ENCODE data around the gene APLP2.
"Not testable (repeated sequence)": the region's sequence is repeated elsewhere in the genome, so short reads cannot be mapped to it uniquely, and the experiment has no call there.

Gene APLP2

DNA sequence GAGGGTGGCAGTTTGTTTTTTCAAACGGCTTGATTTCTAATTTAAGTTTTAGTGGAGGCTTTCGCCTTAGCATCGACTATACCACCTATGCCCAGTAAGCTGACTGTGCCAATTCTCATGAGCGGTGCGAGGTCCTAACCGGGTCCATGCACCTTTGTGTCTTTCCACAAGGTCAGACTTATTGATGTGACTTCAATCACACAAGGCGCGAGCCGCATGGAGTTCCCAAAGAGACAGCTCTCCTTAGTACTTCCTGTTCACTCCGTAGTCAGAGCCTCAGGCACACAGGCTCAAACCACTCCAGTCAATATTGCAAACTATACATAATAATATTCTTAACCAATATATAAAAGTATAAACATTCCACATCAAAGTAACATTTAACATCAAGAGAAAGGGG lies 108.1 kb downstream of the APLP2 start:
- DNase-seq: no peak

- no peak for DNase-seq
These were observed 109.0 kb downstream of the APLP2 start for GRCh38 chr11:130178441-130179339.

- no peak for DNase-seq
These were observed 110.0 kb downstream of the APLP2 start for GRCh38 chr11:130179396-130180306.

DNA sequence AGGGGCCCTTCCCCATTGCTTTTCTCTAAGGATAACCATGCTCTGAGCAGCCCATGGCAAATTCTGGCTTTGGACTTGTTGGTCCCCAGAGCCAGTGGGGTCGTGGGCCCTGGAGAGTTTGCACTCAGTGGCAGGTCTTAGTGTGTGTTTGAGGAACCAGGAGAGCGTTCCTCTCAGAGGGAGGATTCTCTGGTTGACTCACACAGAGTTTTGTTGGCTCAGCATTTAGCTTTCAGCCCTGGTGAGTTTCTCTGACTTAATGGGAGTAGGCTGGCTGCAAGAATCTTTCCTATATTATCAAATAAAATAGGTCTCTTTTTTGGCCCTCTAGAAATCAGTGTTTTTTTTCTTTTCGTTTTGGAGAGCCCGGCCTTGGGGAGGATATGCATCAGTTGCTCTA lies 110.8 kb downstream of the APLP2 start:
- DNase-seq: no peak

DNA sequence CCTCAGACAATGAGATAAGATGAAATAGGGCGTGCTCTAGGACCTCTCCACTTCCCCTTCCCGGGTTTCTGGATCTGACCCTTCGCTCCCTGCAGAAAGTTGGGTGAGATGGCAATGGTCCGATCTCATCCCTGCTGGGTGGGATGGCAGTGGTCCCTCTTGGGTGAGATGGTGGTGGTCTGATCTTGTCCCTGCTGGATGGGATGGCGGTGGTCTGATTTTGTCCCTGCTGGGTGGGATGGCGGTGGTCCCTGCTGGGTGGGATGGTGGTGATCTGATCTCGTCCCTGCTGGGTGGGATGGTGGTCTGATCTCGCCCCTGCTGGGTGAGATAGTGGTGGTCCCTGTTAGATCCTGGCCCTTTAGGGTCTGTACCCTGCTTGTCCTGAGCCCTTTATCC lies 111.2 kb downstream of the APLP2 start:
- no peak for DNase-seq

DNA sequence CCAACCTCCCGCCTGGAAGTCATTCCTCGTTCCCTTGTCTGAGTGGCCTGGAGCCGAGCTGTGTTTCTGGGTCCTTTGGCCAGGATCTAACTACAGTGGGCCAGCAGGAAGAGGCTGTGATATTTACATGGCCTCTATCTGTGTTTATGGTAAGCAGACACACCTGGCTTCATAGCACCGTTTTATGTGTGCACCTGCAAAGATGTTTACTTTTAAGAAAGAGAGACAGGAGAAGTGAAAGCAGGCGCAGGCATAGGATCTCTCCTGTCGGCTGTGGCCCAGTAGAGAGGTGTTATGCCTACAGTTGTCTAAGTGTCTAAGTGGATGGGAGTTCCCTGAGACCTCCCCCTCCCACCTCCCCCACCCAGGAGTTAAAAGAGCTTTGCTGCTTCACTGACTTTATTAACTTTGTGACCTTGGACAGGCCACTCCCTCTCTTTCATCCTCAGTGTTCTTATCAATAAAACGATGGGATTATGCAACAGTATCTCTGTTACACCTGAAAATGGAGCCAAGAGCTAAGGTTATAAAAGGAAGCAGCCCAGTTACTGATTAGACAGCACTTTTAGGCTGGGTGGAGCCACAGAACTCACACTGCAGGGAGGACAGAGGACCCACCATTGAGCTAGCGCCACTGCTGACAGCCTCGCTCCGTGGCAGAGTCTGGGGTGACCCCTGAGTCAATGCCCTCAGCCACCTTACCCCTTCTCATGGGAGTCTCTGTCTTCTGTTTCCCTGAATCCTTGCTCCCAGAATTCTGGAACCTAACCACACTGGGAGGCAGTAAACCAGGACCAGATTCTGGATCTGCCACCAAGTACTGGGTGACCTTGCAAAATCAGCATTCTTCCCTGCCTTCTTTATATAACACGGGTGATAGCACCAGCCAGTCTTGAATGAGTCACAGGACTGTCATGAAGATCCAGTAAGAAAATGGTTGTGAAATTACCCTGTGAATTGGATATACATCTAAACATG lies 111.9 kb downstream of the APLP2 start:
- DNase-seq: no peak

GRCh38 chr11:130183878-130184610 lies 114.3 kb downstream of the APLP2 start:
- DNase-seq: no peak

- no peak for DNase-seq
These were observed 117.4 kb downstream of the APLP2 start for GRCh38 chr11:130187096-130187495.

- DNase-seq: no peak
These were observed 118.4 kb downstream of the APLP2 start for GRCh38 chr11:130188047-130188446.

- no peak for DNase-seq
These were observed 119.1 kb downstream of the APLP2 start for GRCh38 chr11:130188585-130189347.

DNA sequence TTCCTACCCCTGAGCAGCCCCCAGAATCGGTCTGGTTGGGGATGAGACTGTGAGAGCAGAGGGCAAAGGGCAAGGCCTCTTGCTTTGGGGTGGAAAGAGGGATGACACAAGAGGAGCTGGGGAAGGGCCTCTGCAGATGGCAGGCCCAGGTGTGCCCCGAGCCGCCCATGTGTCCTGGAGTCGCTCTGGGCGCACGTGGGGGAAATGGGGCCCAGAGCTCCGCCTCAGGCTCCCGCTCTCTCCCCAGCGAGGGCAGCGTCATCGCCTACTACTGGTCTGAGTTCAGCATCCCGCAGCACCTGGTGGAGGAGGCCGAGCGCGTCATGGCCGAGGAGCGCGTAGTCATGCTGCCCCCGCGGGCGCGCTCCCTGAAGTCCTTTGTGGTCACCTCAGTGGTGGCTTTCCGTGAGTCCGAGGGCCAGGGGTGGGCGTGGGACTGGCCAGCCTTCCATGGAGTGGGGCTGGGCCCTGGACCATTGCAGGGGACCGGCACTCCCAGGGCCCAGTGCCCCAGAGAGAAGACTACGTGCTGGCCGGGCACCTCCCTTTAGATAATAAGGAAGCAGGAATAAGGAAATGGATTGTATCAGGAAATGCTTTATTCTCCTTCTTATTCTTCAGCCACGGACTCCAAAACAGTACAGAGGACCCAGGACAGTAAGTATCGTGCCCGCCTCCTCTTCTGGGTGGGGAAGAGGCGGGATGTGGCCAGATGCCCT lies 120.0 kb downstream of the APLP2 start:
- DNase-seq: no peak

DNA sequence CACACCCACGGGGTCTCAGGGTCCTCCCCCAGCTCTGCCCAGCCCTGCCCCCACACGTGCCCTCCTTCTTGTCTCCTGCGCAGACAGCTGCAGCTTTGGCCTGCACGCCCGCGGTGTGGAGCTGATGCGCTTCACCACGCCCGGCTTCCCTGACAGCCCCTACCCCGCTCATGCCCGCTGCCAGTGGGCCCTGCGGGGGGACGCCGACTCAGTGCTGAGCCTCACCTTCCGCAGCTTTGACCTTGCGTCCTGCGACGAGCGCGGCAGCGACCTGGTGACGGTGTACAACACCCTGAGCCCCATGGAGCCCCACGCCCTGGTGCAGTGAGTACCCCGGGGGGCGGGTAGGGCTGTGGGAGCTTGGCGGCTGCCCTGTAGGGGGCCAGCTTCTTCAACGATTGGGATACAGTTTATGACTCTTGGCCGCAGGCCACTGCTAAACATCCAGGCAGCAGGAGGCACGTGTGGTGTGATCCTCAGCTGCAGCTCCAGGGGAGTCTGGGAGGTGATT lies 120.7 kb downstream of the APLP2 start:
- DNase-seq: no peak

DNA sequence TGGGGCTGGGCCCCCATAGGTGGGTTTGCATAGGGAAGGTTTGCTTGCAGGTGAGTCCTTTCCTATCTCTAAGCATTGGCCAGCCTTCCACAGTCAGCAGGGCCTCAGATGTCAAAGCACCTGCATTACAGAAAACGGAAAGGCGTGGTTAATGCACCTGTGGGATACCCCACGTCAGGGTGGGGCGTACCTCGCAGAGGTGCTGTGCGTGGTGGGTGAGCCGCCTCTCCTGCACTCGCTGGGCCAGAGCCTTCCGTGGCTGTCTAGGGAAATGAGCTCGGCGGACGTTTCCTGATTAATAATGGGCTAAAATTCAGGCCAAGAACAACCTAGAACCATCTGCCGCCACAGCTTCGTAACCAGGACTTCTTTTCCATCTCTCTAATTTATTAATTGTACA lies 122.2 kb downstream of the APLP2 start:
- no peak for DNase-seq

- DNase-seq: no peak
These were observed 123.2 kb downstream of the APLP2 start for GRCh38 chr11:130192845-130193267.

DNA sequence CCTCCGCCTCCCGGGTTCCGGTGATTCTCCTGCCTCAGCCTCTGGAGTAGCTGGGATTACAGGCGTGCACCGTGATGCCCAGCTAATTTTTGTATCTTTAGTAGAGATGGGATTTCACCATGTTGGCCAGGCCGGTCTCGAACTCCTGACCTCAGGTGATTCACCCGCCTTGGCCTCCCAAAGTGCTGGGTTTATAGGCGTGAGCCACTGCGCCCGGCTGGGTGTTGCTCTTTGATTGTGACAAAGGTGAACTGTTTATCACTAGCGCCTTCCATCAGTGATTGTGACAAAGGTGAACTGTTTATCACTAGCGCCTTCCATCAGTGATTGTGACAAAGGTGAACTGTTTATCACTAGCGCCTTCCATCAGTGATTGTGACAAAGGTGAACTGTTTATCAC lies 123.9 kb downstream of the APLP2 start:
- not testable (repeated sequence) for DNase-seq
